Osteoblast (primary cell): ENCODE data around the gene MAZ. TPM values are rescaled to one million over a fixed set of nuclear protein-coding genes. Genes with fewer than 3 reads are reported as not detected.
A peak's percentile ranks its signal among the peaks of the same experiment; 100 is the strongest.

ENCODE experiments used
- DNase-seq: peaks from one replicate; pipeline ENCODE4 v3.0.0; 2011; ENCODE audit warnings: low spot score, mixed read lengths; ENCODE audit not compliant: insufficient read length; ENCODE audit errors: missing footprints
- H2AFZ ChIP-seq: 2 replicates; pipeline ENCODE4 v1.6.0; 2011; ENCODE audit warnings: mild to moderate bottlenecking, low read length
- H3K27ac ChIP-seq: 2 replicates; pipeline ENCODE4 v1.5.1; 2011; ENCODE audit warnings: mild to moderate bottlenecking, low read depth, low read length, moderate library complexity
- H3K27me3 ChIP-seq: 2 replicates; pipeline ENCODE4 v1.6.0; 2012; ENCODE audit warnings: mild to moderate bottlenecking, control low read depth, inconsistent platforms, low read length, moderate library complexity; ENCODE audit not compliant: insufficient read depth
- H3K36me3 ChIP-seq: 2 replicates; pipeline ENCODE4 v1.5.1; 2011; ENCODE audit warnings: mild to moderate bottlenecking, low read length, control low read depth, moderate library complexity; ENCODE audit not compliant: insufficient read depth
- H3K4me1 ChIP-seq: 2 replicates; pipeline ENCODE4 v1.5.1; 2011; ENCODE audit warnings: mild to moderate bottlenecking, low read length, control low read depth, moderate library complexity; ENCODE audit not compliant: insufficient read depth
- H3K4me2 ChIP-seq: 2 replicates; pipeline ENCODE4 v1.6.0; 2011; ENCODE audit warnings: mild to moderate bottlenecking, low read length; ENCODE audit not compliant: insufficient read depth
- H3K4me3 ChIP-seq: fragments of 200-600 bp; sonication (generic); 3 replicates; pipeline ENCODE4 v1.5.1; 2012; ENCODE audit warnings: mild to moderate bottlenecking, low read length, inconsistent platforms; ENCODE audit not compliant: insufficient read depth
- H3K79me2 ChIP-seq: 2 replicates; pipeline ENCODE4 v1.6.0; 2012; ENCODE audit warnings: mild to moderate bottlenecking, low read length, control low read depth, inconsistent platforms; ENCODE audit not compliant: insufficient read depth
- H3K9me3 ChIP-seq: 2 replicates; pipeline ENCODE4 v1.5.1; 2011; ENCODE audit warnings: low read depth, low read length, control low read depth
- H4K20me1 ChIP-seq: 2 replicates; pipeline ENCODE4 v1.6.0; 2012; ENCODE audit warnings: mild to moderate bottlenecking, low read length, control low read depth; ENCODE audit not compliant: insufficient read depth
- CTCF ChIP-seq: IDR thresholded peaks from 2 replicates; pipeline ENCODE4 v1.5.1; 2011; ENCODE audit warnings: mild to moderate bottlenecking, low read depth, low read length, moderate library complexity; ENCODE audit errors: extremely low read depth
- total RNA-seq: library from RNA; depleted of rRNA; stranded (reverse); fragments of >200 nt; gene quantifications from 2 replicates; pipeline ENCODE4 v1.2.3, GENCODE V29; 2012

The MAZ gene
- total RNA-seq, 1 donor: 267 TPM

- peak; percentile 63 for DNase-seq
- H3K27ac ChIP-seq: no peak overlapping the region
- no peaks in the 10 kb centered on the region for H3K27me3 ChIP-seq
- TF ChIP-seq CTCF: no peak
- H3K36me3 ChIP-seq: peaks cover 18% of the 10 kb centered on the region
- H3K4me1 ChIP-seq: peaks cover 59% of the 10 kb centered on the region
- H3K4me3 ChIP-seq: peak overlapping the region; percentile 76
- H4K20me1 ChIP-seq: peaks cover 19% of the 10 kb centered on the region
- peak overlapping the region; percentile 98 for H3K4me2 ChIP-seq
- H3K9me3 ChIP-seq: no peaks in the 10 kb centered on the region
- no peak overlapping the region for H2AFZ ChIP-seq
- peaks cover 26% of the 10 kb centered on the region for H3K79me2 ChIP-seq
Measured at GRCh38 chr16:29812754-29813643, 6.7 kb downstream of the MAZ start.

- Histone ChIP-seq H4K20me1 (peaks cover 15% of the 10 kb centered on the region), H3K79me2 (peaks cover 25% of the 10 kb centered on the region), H3K4me2 (no peak overlapping the region), H3K27me3 (no peaks in the 10 kb centered on the region), H3K9me3 (no peaks in the 10 kb centered on the region), H3K4me3 (no peak overlapping the region), H3K36me3 (peaks cover 20% of the 10 kb centered on the region), H2AFZ (no peak overlapping the region), H3K27ac (no peak overlapping the region), H3K4me1 (peaks cover 50% of the 10 kb centered on the region)
- TF ChIP-seq CTCF: no peak
- DNase-seq: peak; percentile 73
Measured at GRCh38 chr16:29813644-29814562, 7.6 kb downstream of the MAZ start.

- Histone ChIP-seq H3K79me2 (peaks cover 25% of the 10 kb centered on the region), H3K27ac (no peak overlapping the region)
Measured at GRCh38 chr16:29814592-29814991, 8.3 kb downstream of the MAZ start.

More at GRCh38 chr16:29814592-29814991, 8.3 kb downstream of the MAZ start:
- no peaks in the 10 kb centered on the region for H3K9me3 ChIP-seq
- no peaks in the 10 kb centered on the region for H3K27me3 ChIP-seq
- H3K4me3 ChIP-seq: peak overlapping the region; percentile 91
- peaks cover 22% of the 10 kb centered on the region for H3K36me3 ChIP-seq
- H3K4me1 ChIP-seq: peaks cover 46% of the 10 kb centered on the region
- H3K4me2 ChIP-seq: peak overlapping the region; percentile 79
- H4K20me1 ChIP-seq: peaks cover 10% of the 10 kb centered on the region
- TF ChIP-seq CTCF: no peak
- DNase-seq: no peak
- H2AFZ ChIP-seq: no peak overlapping the region
